SK-N-SH treated with all-trans-retinoic acid at 6 μM for 48 hours (cell line): Measurements from ENCODE around the gene CFDP1.
"Not testable (repeated sequence)": the region's sequence is repeated elsewhere in the genome, so short reads cannot be mapped to it uniquely, and the experiment has no call there.

Experiments
- ATAC-seq: fragments of 200-7000 bp; cut with Tn5 transposase; 3 replicates; pipeline ENCODE4 v1.9.1; 2020; ENCODE audit warnings: mild to moderate bottlenecking, moderate library complexity
- ARNTL ChIP-seq: fragments of 450-650 bp; formaldehyde crosslinking; IDR thresholded peaks from 2 replicates; pipeline ENCODE4 v1.5.0; 2020; ENCODE audit warnings: low read depth, mild to moderate bottlenecking, moderate library complexity, borderline replicate concordance
- CREB5 ChIP-seq: fragments of 250-450 bp; sonication (Bioruptor Pico); IDR thresholded peaks from 2 replicates; pipeline ENCODE4 v1.5.1; 2020; ENCODE audit warnings: low read depth, mild to moderate bottlenecking, moderate library complexity
- CSDC2 ChIP-seq: fragments of 250-450 bp; sonication (Bioruptor Pico); IDR thresholded peaks from 2 replicates; pipeline ENCODE4 v1.5.0; 2020; ENCODE audit warnings: mild to moderate bottlenecking, moderate library complexity
- CSRNP3 ChIP-seq: fragments of 250-450 bp; sonication (Bioruptor Pico); IDR thresholded peaks from 2 replicates; pipeline ENCODE4 v1.5.1; 2021; ENCODE audit warnings: mild to moderate bottlenecking, moderate library complexity
- ESRRG ChIP-seq: fragments of 250-450 bp; sonication (Bioruptor Pico); IDR thresholded peaks from 2 replicates; pipeline ENCODE4 v1.6.1; 2021; ENCODE audit warnings: mild to moderate bottlenecking
- GLIS3 ChIP-seq: fragments of 250-450 bp; sonication (Bioruptor Pico); IDR thresholded peaks from 2 replicates; pipeline ENCODE4 v1.5.0; 2020; ENCODE audit warnings: mild to moderate bottlenecking, moderate library complexity
- ISL1 ChIP-seq: fragments of 250-450 bp; sonication (Bioruptor Pico); IDR thresholded peaks from 2 replicates; pipeline ENCODE4 v2.1.2; 2022; ENCODE audit warnings: mild to moderate bottlenecking, moderate library complexity
- OSR1 ChIP-seq: fragments of 250-450 bp; sonication (Bioruptor Pico); IDR thresholded peaks from 2 replicates; pipeline ENCODE4 v1.8.0; 2022; ENCODE audit warnings: moderate library complexity, mild to moderate bottlenecking, inconsistent platforms
- PPARA ChIP-seq: fragments of 250-450 bp; sonication (Bioruptor Pico); IDR thresholded peaks from 2 replicates; pipeline ENCODE4 v1.5.0; 2020; ENCODE audit warnings: mild to moderate bottlenecking, borderline replicate concordance
- RARB ChIP-seq: fragments of 250-450 bp; sonication (Bioruptor Pico); IDR thresholded peaks from 2 replicates; pipeline ENCODE4 v1.8.0; 2021; ENCODE audit warnings: mild to moderate bottlenecking, moderate library complexity
- SNAI2 ChIP-seq: fragments of 250-450 bp; sonication (Bioruptor Pico); IDR thresholded peaks from 2 replicates; pipeline ENCODE4 v1.5.0; 2020; ENCODE audit warnings: mild to moderate bottlenecking, moderate library complexity
- TCF4 ChIP-seq: fragments of 250-450 bp; sonication (Bioruptor Pico); IDR thresholded peaks from 2 replicates; pipeline ENCODE4 v1.8.0; 2021; ENCODE audit warnings: mild to moderate bottlenecking, moderate library complexity, borderline replicate concordance
- TOX ChIP-seq: fragments of 250-450 bp; sonication (Bioruptor Pico); IDR thresholded peaks from 2 replicates; pipeline ENCODE4 v1.8.0; 2021; ENCODE audit warnings: mild to moderate bottlenecking, moderate library complexity, borderline replicate concordance
- ZC3H10 ChIP-seq: fragments of 250-450 bp; sonication (Bioruptor Pico); IDR thresholded peaks from 2 replicates; pipeline ENCODE4 v1.5.1; 2021; ENCODE audit warnings: mild to moderate bottlenecking, moderate library complexity
- ZFP3 ChIP-seq: fragments of 250-450 bp; sonication (Bioruptor Pico); IDR thresholded peaks from 2 replicates; pipeline ENCODE4 v1.5.0; 2020; ENCODE audit warnings: mild to moderate bottlenecking, moderate library complexity
- ZFP30 ChIP-seq: fragments of 450-650 bp; formaldehyde crosslinking; IDR thresholded peaks from 2 replicates; pipeline ENCODE4 v1.5.0; 2022; ENCODE audit warnings: mild to moderate bottlenecking, moderate library complexity
- ZNF565 ChIP-seq: fragments of 450-650 bp; formaldehyde crosslinking; conservative IDR thresholded peaks from 2 replicates; pipeline ENCODE4 v1.5.0; 2020; ENCODE audit warnings: low read depth, mild to moderate bottlenecking, moderate library complexity
- ZNF8 ChIP-seq: fragments of 450-650 bp; formaldehyde crosslinking; IDR thresholded peaks from 2 replicates; pipeline ENCODE4 v1.5.0; 2020; ENCODE audit warnings: mild to moderate bottlenecking, moderate library complexity
- TF ChIP-seq, protein P1 (sequence below): fragments of 250-450 bp; sonication (Bioruptor Pico); IDR thresholded peaks from 2 replicates; pipeline ENCODE4 v1.8.0; 2020; ENCODE audit warnings: mild to moderate bottlenecking, moderate library complexity, borderline replicate concordance
- TF ChIP-seq, protein P2 (sequence below): fragments of 250-450 bp; sonication (Bioruptor Pico); IDR thresholded peaks from 2 replicates; pipeline ENCODE4 v1.8.0; 2021; ENCODE audit warnings: low read depth, mild to moderate bottlenecking, moderate library complexity, borderline replicate concordance

Gene CFDP1

GRCh38 chr16:75282466-75283281 is 150.6 kb downstream of the CFDP1 start:
- TF ChIP-seq ZNF565 (CRISPR knock-in tag) (no peak), ZFP30 (CRISPR knock-in tag) (no peak), ARNTL (CRISPR knock-in tag) (no peak), ZNF8 (CRISPR knock-in tag) (no peak), CSDC2 (CRISPR knock-in tag) (no peak), TCF4 (CRISPR knock-in tag) (no peak), PPARA (no peak), ISL1 (no peak), RARB (CRISPR knock-in tag) (no peak), ZFP3 (no peak), ZC3H10 (no peak), SNAI2 (no peak), TOX (CRISPR knock-in tag) (no peak), GLIS3 (CRISPR knock-in tag) (no peak), ESRRG (CRISPR knock-in tag) (no peak), CSRNP3 (CRISPR knock-in tag) (no peak), OSR1 (CRISPR knock-in tag) (no peak), CREB5 (CRISPR knock-in tag) (no peak)
- TF ChIP-seq, protein P1, sequence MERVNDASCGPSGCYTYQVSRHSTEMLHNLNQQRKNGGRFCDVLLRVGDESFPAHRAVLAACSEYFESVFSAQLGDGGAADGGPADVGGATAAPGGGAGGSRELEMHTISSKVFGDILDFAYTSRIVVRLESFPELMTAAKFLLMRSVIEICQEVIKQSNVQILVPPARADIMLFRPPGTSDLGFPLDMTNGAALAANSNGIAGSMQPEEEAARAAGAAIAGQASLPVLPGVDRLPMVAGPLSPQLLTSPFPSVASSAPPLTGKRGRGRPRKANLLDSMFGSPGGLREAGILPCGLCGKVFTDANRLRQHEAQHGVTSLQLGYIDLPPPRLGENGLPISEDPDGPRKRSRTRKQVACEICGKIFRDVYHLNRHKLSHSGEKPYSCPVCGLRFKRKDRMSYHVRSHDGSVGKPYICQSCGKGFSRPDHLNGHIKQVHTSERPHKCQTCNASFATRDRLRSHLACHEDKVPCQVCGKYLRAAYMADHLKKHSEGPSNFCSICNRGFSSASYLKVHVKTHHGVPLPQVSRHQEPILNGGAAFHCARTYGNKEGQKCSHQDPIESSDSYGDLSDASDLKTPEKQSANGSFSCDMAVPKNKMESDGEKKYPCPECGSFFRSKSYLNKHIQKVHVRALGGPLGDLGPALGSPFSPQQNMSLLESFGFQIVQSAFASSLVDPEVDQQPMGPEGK = no peak
- TF ChIP-seq, protein P2, sequence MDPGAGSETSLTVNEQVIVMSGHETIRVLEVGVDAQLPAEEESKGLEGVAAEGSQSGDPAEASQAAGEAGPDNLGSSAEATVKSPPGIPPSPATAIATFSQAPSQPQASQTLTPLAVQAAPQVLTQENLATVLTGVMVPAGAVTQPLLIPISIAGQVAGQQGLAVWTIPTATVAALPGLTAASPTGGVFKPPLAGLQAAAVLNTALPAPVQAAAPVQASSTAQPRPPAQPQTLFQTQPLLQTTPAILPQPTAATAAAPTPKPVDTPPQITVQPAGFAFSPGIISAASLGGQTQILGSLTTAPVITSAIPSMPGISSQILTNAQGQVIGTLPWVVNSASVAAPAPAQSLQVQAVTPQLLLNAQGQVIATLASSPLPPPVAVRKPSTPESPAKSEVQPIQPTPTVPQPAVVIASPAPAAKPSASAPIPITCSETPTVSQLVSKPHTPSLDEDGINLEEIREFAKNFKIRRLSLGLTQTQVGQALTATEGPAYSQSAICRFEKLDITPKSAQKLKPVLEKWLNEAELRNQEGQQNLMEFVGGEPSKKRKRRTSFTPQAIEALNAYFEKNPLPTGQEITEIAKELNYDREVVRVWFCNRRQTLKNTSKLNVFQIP (CRISPR knock-in tag) = no peak
- ATAC-seq = peak; percentile 68

GRCh38 chr16:75281826-75282225 is 151.5 kb downstream of the CFDP1 start:
- TF ChIP-seq CSDC2 (CRISPR knock-in tag) (no peak), CREB5 (CRISPR knock-in tag) (no peak), ZFP3 (no peak), ARNTL (CRISPR knock-in tag) (no peak), OSR1 (CRISPR knock-in tag) (no peak), SNAI2 (no peak), ZFP30 (CRISPR knock-in tag) (no peak), GLIS3 (CRISPR knock-in tag) (no peak)
- TF ChIP-seq, protein P2 (CRISPR knock-in tag) = no peak
- ATAC-seq = no peak

DNA sequence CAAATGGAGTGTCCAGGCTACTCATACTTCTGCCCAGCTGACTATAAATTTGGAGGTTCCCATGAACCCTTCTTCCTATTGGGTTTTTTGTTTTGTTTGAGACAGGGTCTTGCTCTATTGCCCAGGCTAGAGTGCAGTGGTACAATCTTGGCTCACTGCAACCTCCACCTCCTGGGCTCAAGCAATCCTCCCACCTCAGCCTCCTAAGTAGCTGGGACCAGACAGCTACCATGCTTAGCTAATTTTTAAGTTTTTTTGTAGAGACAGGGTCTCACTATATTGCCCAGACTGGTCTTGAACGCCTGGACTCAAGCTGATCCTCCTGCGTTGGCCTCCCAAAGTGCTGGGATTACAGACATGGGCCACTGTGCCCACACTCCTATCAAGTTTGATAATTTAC is 152.3 kb downstream of the CFDP1 start:
- ATAC-seq = not testable (repeated sequence)
